HEK293 (cell line): ENCODE measurements around the gene BID.

ENCODE experiments used
- CTCF ChIP-seq: fragments of 450-650 bp; formaldehyde crosslinking; IDR thresholded peaks from 2 replicates; pipeline ENCODE4 v1.5.1; 2016; ENCODE audit warnings: missing biosample characterization, missing genetic modification characterization
- KLF16 ChIP-seq: fragments of 450-650 bp; formaldehyde crosslinking; IDR thresholded peaks from 2 replicates; pipeline ENCODE4 v1.5.1; 2017; ENCODE audit warnings: missing biosample characterization, missing genetic modification characterization
- PBX3 ChIP-seq: sonication (generic); formaldehyde crosslinking; IDR thresholded peaks from 2 replicates; pipeline ENCODE4 v1.8.1; 2022; ENCODE audit warnings: mild to moderate bottlenecking, moderate library complexity, missing genetic modification reagents
- SETDB1 ChIP-seq: IDR thresholded peaks from one replicate; pipeline ENCODE4 v1.6.1; 2017; ENCODE audit warnings: mild to moderate bottlenecking, low read length, moderate library complexity, mixed read lengths; ENCODE audit not compliant: insufficient read length
- ZBTB1 ChIP-seq: fragments of 450-650 bp; formaldehyde crosslinking; IDR thresholded peaks from 2 replicates; pipeline ENCODE4 v1.5.1; 2016; ENCODE audit warnings: missing biosample characterization, missing genetic modification characterization
- ZFP3 ChIP-seq: fragments of 450-650 bp; formaldehyde crosslinking; IDR thresholded peaks from 2 replicates; pipeline ENCODE4 v1.5.1; 2016; ENCODE audit warnings: low read depth, missing biosample characterization, missing genetic modification characterization
- ZNF121 ChIP-seq: fragments of 450-650 bp; formaldehyde crosslinking; IDR thresholded peaks from 2 replicates; pipeline ENCODE4 v1.5.1; 2016; ENCODE audit warnings: missing biosample characterization, missing genetic modification characterization
- ZNF140 ChIP-seq: fragments of 450-650 bp; formaldehyde crosslinking; IDR thresholded peaks from 2 replicates; pipeline ENCODE4 v1.5.1; 2016; ENCODE audit warnings: missing biosample characterization, missing genetic modification characterization
- ZNF221 ChIP-seq: fragments of 450-650 bp; formaldehyde crosslinking; IDR thresholded peaks from 2 replicates; pipeline ENCODE4 v1.5.1; 2017; ENCODE audit warnings: missing biosample characterization, missing genetic modification characterization, borderline replicate concordance
- ZNF26 ChIP-seq: fragments of 450-650 bp; formaldehyde crosslinking; IDR thresholded peaks from 2 replicates; pipeline ENCODE4 v1.5.1; 2016; ENCODE audit warnings: missing biosample characterization, missing genetic modification characterization
- ZNF274 ChIP-seq, 2 experiments: fragments of 200-500 bp in 1 of 2; fragments of 450-650 bp in 1 of 2; sonication (Bioruptor generic) in 1 of 2; formaldehyde crosslinking in 1 of 2; IDR thresholded peaks; 2 replicates each; pipeline versions ENCODE4 v1.5.1 to v1.6.1; 2014 to 2016; ENCODE audit warnings: borderline replicate concordance in 1 of 2, inconsistent platforms in 1 of 2, low read length in 1 of 2, missing biosample characterization in 1 of 2, missing genetic modification characterization in 1 of 2
- ZNF830 ChIP-seq: fragments of 450-650 bp; IDR thresholded peaks from 2 replicates; pipeline ENCODE4 v1.5.0; 2018; ENCODE audit warnings: missing biosample characterization, missing genetic modification characterization, low read depth, mild to moderate bottlenecking, moderate library complexity
- ZNF837 ChIP-seq: fragments of 450-650 bp; formaldehyde crosslinking; IDR thresholded peaks from 2 replicates; pipeline ENCODE4 v1.5.1; 2016; ENCODE audit warnings: missing biosample characterization, missing genetic modification characterization

GRCh38 chr22:17724241-17724640, 50.0 kb downstream of the BID start:
- TF ChIP-seq CTCF (no peak), ZBTB1 (tag by site-specific recombination) (no peak), SETDB1 (no peak), ZNF26 (no peak), ZNF274 (IDR thresholded peaks at IDR 0.05; ENCODE audit: low read length) (no peak), ZNF274 (tag by site-specific recombination; IDR thresholded peaks at IDR 0.05; ENCODE audit: borderline replicate concordance) (no peak), PBX3 (CRISPR knock-in tag) (no peak), ZNF830 (tag by site-specific recombination) (no peak), ZNF140 (tag by site-specific recombination) (no peak), ZFP3 (no peak), KLF16 (tag by site-specific recombination) (no peak), ZNF221 (tag by site-specific recombination) (no peak), ZNF837 (tag by site-specific recombination) (no peak), ZNF121 (tag by site-specific recombination) (no peak)
